GM21717 (cell line): ENCODE measurements around the gene SNRPA1.
A peak's percentile ranks its signal among the peaks of the same experiment; 100 is the strongest.

Experiments used
- ATAC-seq: cut with Tn5 transposase; IDR thresholded peaks from one replicate; pipeline ENCODE4 v1.9.1; 2021; ENCODE audit warnings: mild to moderate bottlenecking, moderate library complexity; ENCODE audit not compliant: unreplicated experiment

The SNRPA1 gene

DNA sequence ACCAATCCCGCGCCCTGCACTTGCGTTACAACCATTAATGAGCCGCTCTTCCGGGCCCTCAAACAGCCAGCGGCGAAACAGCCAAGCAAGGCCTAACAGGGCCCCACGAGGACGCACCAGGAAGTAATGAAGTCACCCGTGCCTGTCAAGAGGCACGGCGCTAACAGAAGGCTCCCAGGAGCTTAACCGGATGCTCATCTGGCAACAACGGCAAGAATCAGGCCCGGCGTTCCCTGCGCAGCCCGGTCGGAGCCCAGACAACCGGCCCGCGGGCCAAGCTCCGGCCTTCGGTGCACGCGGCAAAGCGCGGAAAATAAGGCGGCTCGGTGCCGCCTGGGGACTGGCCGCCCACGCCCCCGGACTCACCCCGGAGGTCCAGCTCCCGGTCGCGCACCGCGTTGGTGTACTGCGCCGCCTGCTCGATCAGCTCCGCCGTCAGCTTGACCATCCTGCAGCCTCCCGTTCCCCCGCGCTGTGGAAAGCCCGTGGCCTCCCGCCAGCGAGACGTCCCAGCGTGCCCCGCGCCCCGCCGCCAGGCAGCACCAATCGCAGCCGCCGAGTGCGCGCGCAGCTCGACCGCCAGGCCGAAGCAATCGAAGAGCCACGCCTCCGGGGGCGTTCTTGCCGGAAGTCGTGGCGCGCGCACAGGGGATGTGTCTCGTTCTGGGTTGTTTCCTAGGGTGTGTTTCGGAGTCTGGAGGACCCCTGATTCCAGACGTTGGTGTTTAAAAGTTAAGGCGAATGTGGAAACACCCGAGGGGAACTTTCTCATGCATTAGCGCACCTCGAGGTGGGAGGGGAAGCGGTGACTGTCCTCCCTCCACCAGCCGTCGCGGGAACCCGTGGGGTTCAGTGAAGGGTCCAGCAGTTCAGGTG lies at the start of gene SNRPA1:
Gene SNRPA1, minus strand, starts transcription at position 518 of the 876 bp plus-strand sequence. Its CDS starts 70 bp downstream, at position 448.
- peak; percentile 79 for ATAC-seq

GRCh38 chr15:101342056-101342455 lies 47.0 kb upstream of the SNRPA1 start:
- no peak for ATAC-seq

DNA sequence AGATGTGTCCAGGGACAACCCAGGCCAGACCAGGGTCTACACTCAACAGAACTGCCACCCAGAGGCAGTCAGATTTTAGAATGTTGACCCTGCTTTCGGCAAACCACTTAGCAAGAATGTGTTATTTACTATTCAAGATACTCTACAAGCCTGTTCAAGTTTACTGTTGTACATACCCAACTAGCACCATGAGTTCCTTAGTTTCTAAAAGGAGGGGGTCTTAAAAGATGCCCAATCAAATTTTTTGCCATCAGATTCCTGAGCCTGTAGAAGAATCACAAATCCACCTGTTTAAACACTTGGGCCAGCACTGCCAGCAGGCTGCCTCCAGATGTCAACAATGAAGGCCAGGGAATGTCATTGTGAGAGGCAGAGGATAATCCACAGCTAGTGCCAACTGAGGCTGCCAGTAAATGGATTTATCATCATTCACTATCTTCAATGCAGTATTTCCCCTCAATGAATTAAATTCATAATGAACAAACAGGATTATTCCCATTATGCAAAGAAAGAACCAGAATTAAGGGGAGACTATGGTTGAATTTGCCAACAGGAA lies 43.5 kb upstream of the SNRPA1 start:
- no peak for ATAC-seq

GRCh38 chr15:101337976-101338375 lies 42.9 kb upstream of the SNRPA1 start:
- no peak for ATAC-seq

DNA sequence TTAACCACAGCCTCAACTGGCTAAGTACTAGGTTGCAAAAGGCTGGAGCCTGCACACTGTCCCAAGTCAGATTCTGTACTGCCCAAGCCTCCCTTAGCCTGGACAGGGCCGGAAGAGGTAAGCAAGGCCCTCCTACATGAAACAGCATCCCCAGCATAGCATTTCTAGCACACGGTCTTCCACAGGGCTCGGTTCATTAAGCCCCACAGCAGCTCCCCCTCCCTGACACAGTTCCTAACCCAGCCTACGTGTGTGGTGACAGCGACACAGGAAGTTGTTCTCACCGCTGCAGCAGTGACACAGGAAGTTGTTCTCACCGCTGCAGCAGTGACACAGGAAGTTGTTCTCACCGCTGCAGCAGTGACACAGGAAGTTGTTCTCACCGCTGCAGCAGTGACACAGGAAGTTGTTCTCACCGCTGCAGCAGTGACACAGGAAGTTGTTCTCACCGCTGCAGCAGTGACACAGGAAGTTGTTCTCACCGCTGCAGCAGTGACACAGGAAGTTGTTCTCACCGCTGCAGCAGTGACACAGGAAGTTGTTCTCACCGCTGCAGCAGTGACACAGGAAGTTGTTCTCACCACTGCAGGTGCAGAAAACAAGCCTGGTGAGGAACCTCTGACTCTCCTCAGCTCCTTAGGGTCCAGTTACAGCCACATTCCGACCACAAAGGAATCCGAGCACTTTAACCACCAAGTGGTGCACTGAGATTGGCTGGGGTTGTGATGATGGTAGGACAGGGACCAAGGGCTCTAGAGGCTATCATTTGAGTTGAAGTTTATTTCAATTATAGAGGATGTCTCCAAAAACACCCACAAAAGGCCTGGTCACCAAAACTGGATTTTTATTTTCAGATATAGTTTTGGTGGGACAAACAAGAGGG lies 39.1 kb upstream of the SNRPA1 start:
- peak; percentile 64 for ATAC-seq

DNA sequence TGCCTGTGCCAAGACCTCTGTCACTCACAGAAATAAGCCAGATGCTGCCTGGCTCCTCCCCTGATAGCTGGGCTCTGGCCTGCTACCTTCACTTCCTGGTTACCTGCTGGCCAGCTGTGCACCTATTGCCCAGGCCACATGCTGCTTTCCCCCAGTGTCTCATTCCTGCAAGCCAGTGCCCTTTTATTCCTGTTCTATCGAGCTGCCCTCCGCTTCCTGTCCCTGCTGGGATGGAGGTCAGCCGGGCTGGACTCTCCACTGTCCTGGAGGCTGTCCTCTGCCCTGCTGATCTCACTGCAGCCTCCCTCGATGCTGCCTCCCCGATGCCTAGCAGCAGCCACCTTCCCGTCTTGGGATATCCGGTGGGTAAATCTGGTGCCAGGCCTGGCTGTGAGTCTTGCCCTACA lies 37.0 kb upstream of the SNRPA1 start:
- ATAC-seq: no peak

GRCh38 chr15:101329867-101330380 lies 34.9 kb upstream of the SNRPA1 start:
- ATAC-seq: no peak

GRCh38 chr15:101329309-101329863 lies 34.3 kb upstream of the SNRPA1 start:
- no peak for ATAC-seq

- no peak for ATAC-seq
Observed at GRCh38 chr15:101328001-101328400, 33.0 kb upstream of the SNRPA1 start.

DNA sequence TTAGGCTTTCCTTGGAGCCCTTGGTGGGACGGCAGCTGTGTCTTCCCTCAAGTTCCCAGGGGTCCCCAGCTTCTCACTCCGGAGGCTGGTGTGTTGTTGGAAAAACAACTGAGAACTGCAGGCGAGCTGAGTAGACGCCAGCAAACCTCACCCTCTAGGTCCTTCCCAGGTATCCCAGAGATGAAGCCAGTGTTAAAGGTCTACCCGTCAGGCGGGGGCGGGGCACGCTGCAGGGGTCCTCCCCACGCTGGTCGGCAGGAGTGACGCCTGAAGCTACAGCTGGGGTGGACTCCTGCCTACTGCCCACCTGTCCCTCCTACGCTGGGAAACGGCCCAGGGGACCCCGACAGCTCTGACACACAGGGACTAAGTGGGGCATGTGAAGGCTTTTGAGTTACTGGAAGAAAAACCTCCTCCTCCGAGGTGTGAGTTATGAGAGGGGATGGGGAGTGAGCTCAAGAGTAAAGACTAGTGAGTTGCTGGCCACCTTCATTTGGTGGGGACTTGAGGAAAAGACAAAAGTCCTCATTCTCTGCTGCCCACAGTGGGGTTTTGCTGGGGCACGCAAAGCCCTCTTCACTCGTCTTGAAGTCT lies 32.2 kb upstream of the SNRPA1 start:
- no peak for ATAC-seq

GRCh38 chr15:101326462-101327146 lies 31.6 kb upstream of the SNRPA1 start:
- no peak for ATAC-seq

- ATAC-seq: no peak
Observed at GRCh38 chr15:101326026-101326315, 30.9 kb upstream of the SNRPA1 start.

DNA sequence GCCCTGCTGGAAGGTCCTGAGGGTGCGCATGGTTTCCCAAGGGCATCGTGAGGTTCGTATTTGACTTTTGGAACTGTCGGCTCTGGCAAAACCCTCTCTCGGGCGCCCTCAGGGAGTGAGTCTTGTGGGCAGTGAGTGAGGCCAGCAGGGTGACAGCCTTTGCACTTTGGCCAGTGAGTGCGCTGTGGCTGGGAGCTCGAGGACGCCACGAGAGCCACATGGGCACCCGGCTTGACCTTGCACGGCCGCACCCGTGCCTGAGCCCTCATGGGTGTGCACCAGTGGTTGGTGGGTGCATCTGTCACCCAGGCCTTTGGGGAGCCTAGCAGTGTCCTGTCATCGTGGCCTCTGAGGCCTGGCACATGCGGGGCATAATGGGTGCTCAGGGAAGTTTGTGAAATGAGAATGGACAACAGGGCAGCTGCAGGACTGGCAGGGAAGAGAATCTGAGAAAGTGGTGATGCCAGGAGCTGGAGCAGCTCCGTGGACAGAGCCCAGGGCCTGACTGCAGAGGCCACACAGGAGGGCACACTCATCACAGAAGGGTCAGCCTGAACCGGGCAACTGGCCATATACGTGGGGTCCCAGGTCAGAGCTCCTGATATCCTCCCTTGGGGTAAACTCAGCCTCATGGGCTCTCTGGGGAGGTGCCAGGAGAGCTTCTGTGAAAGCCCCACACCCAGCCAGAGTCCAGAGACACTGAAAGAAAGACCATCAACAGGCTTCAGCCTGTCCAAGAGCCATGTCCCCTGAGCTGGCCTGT lies 30.4 kb upstream of the SNRPA1 start:
- no peak for ATAC-seq

DNA sequence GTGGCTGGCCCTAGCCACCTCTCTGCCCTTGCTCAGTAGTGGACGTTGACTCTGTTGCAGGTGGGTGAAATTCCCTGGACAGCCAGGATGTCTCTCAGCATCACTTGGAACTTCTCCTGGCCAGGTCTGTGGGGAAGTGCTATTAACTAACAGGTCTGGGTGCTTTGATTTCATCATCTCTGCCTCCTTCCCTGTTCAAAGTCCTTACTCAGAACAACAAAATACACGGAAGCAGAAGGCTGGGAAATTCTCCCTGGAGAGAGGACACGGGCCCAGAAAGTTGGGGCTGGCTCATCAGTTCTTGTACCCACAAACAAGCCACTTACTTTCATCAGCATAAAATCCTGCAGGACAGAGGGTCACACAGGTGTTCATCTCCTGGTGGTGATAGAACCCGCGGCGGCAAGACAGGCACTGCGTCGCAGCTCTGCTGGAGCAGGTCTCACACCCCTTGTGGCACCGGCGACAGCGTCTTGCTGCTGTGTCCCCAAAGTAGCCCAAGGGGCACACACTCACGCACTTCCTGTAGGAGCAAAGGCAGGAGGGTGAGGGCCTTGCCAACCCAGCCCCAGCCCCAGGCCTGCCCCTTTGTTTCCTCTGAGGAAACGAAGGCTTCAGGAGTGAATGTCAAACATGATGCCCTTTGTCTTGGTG lies 29.6 kb upstream of the SNRPA1 start:
- no peak for ATAC-seq

DNA sequence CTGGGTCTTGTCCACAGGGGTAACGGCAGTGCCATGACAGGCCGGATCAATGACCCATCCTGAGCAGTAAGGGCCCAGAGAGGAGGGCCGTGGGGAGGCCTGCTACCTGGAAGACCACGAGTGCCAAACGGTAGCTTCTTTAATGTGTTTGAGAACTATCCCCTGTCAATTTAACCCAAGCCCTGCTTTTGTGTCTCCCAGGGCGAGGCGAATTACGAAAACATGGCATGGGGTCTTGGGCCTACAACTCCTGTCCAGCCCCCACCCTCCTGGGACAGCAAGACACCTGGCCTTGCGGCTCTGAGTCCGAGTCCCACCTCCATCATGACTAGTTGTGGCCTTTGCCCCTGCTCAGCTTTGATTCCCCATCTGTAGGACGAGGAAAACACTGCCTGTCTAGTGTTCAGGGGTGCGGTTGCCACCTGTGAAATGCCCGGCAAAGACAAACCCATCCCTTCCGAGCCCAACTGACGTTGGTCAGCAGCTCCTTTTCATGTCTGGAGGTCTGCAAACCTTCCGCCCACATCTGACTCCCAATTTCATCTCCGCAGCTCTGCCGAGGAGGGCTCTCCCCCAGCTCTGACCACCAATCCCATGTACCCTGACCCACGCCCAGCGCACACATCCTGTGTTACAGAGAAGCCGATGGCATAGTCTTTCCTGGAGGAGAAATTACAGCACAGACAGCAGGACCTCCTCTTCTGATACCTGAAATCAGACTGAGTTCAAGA lies 28.9 kb upstream of the SNRPA1 start:
- no peak for ATAC-seq

GRCh38 chr15:101322854-101323477 lies 27.9 kb upstream of the SNRPA1 start:
- no peak for ATAC-seq

GRCh38 chr15:101322016-101322695 lies 27.1 kb upstream of the SNRPA1 start:
- ATAC-seq: no peak
